Fibroblast of skin of left biceps (primary cell): ENCODE data around the gene CCDC32.
"Not testable (repeated sequence)": the region's sequence is repeated elsewhere in the genome, so short reads cannot be mapped to it uniquely, and the experiment has no call there.

Experiments used
- DNase-seq, 2 experiments: peaks; one replicate each; pipeline ENCODE4 v3.0.0-alpha.2; 2013; ENCODE audit warnings: low read depth in 2 of 2

Gene CCDC32, protein sequence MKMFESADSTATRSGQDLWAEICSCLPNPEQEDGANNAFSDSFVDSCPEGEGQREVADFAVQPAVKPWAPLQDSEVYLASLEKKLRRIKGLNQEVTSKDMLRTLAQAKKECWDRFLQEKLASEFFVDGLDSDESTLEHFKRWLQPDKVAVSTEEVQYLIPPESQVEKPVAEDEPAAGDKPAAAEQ

DNA sequence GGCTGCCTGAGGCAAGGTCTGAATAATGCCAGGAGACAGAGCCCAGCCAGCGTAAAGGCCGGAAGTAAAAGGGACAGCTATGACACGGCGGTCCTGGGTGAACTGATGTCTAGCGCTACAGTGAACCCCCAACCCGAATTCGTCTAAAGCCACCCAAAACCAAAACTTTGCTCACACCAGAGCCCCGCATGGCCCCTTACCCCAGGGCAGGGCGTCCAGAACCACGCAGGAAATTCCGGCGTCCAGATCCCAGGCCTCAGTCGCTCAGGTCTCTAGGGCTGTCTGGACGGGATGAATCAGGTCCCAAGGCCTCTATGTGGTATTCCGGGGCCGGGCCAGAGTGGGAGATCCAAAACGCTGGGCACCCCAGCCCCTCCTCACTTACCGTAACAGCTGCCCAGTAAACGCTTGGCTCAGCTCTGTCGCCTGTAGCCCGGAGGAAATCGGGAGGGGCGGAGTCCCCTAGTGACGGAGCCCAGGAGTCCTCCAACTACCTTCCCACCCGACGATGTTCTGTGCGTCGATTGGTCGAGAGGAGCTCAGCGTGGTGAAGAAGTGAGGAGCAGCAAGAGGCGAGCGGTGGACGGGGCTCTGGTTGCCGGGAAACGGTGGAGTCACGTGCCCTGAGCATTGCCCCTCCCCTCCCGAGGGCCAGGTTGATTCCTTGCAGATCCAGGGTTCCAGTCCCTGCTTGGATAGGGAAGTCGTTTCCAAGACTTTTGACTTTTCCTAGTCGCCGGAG lies at the start of gene CCDC32:
CCDC32 (minus strand) TSS at position 452 of the 742 bp plus-strand sequence. CDS start 2,027 bp downstream, outside the sequence.
- DNase-seq: peak; percentile 93 to 94

DNA sequence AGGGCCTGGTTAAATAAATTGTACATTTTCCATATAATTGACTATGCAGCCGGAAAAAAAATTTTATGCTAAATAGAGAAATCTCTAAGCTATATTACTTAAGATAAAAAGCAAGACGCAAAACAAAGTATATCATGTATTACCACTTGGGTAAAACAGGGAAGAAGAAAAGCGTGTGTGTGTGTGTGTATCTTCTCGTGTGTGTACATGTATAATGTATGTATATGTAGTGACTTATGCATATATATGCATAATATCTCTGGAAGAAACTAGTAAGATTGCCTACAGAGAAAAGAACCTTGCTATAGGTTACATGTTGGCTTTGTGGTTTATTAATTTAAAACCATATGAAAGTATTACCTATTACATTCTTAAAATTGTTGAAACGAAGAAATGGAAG lies 48.2 kb upstream of the CCDC32 start:
- DNase-seq: no peak

DNA sequence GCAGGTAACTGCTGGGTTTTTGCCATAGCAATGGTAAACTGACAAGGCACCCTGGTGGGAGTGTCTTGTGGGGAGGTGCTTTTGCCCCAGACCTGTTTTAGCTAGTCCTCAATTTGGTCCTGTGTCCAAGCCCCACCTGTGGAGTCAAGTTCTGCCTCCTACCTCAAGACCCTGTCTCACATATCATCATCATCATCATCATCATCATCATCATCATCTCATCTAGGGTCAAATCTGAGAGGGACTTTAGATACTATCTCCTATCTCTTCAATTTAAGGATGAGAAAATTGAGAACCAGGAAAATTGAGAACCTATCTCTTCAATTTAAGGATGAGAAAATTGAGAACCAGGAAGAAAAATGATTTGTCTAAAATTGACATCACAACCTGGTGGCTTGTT lies 39.1 kb upstream of the CCDC32 start:
- DNase-seq: no peak

DNA sequence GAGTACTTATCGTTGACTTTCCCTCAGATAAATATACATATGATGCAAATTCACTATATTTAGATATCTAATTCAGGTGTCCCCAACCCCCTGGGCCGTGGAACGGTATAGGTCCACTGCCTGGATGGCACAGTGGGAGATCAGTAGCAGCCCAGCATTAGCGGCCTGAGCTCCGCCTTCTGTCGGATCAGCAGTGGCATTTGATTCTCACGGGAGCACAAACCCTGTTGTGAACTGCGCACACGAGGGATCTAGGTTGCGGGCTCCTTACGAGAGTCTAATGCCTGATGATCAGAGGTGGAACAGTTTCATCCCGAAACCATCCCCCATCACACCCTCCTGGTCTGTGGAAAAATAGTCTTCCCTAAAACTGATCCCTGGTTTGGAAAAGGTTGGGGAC lies 36.1 kb upstream of the CCDC32 start:
- no peak for DNase-seq

DNA sequence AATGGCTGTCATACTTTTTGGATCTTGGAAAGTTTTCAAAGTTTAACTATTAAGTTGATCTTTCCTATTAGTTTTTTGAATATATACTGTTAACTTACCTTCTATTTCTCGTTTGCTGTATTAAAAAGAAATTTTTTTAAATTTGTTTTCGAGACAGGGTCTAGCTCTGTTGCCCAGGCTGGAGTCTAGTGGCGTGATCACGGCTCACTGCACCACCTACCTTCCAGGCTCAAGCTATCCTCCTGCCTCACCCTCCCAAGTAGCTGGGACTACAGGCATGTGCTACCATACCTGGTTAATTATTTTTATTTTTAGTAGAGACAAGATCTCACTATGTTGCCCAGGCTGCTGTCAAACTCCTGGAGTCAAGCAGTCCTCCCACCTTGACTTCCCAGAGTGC lies 33.8 kb upstream of the CCDC32 start:
- DNase-seq: no peak

DNA sequence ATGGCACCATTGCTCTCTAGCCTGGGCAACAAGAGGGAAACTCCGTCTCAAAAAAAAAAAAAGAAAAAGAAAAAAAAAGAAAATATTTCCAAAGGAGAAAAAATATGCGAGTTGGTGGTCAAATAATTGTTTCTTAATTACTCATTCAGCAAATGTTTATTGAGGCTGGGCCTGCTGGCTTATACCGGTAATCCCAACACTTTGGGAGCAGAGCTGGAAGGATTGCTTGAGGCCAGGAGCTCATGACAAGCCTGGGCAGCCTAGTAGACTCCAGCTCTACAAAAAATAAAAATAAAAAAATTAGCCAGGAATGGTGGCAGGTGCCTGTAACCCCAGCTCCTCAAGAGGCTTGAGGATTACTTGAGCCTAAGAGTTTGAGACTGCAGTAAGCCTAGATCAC lies 33.3 kb upstream of the CCDC32 start:
- DNase-seq: no peak

DNA sequence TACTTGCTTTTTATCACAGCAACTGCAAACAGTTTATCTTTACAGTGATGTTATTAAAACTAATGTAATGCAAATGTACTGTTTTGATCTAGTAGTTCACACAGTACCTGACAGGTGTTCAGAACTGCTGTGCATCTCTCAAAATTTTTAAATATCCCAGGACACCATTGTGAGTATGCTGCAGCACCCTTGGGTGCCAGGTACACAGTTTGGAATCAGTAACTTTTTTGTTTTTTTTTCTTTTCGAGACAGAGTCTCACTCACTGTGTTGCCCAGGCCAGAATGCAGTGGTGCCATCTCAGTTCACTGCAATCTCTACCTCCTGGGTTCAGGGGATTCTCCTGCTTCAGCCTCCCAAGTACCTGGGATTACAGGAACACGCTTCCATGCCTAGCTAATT lies 32.2 kb upstream of the CCDC32 start:
- no peak for DNase-seq

DNA sequence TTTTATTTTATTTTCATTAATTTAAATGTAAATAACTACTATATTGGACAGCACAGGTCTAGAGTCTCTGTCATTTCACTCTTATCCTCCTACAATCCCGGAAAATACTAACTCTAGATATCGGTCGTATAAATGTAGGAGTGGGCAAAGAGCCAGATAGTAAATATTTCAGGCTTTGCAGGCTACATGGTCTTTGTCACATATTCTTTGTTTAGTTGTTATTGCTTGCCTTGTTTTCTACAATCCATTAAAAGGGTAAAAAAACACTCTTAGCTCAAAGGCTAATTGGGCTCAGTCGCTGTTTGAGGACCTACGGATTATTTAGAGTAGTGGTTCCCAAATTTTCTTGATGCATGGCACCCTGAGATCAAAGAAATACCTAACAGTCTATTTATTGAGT lies 30.9 kb upstream of the CCDC32 start:
- DNase-seq: no peak

DNA sequence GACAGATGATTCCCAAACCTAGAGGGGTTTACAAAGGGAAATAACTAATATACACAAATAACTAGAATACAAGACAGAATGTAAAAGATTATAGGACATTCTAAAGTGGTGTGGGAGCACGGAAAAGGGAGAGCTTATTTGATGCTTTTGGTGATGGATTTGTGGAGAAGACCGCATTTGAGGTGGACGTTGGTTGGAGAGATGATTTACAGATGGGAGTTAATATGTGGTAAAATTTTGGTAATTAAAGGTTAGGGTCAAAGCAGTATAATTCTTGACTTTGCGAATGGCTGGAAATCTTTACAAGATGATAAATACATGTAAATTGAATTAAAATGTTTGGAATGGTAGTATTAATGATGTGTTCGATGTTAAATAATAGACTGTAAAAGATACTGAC lies 30.4 kb upstream of the CCDC32 start:
- no peak for DNase-seq

DNA sequence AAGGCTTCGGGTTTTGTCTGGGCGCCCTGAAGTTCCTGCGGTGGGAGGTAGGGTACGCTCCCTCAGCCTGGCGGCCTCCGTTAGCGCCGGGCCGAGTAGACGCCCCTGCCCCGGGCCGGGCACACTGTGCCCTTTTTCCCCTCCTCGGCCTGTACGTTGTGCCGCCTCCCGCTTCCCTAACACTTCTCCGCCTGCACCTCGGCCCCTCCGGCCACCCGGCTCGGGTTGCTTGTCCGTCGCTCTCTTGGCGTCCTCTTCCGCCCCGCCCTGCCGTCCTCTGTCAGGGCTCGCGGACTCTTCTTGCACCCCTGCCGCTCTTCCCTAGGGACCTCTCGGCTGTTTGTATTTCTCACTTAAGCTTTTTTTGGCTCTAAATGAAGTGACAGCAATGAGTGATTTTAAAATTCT lies 29.6 kb upstream of the CCDC32 start:
- no peak for DNase-seq

DNA sequence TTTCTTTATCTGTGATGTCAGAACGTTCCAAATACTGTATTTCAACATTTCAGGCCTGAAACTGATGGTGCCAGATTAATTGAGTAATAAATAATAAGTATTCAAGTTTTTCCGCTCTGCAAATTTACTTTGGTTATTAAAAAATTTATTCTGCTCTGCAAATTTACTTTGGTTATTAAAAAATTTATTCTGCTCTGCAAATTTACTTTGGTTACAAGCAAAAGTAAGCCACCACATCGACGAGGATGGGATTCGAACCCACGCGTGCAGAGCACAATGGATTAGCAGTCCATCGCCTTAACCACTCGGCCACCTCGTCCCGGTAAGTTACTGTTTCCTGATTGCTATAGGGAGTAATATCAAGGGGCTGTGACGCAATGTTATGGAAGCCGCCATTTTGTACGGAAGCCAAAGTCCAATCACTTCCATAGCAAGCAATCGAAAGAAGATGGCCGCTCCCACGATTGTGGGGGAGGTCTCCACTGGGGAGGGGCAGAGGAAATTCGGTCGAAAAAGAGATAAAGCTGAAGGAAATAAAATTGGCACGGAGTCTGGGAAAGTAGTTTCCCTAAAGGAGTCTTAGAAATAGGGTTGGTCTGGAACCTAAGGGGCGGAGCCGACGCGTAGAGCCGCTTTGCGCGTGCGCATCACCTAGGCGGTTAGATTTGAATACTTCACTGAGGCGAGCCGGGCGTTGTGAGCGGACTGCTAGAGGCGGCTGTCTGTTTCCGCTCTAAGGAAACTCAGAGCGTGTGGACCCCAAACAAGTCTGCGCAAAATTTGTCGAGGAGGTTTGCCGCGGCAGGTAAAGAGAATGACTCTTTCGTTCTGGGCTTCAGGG lies 29.0 kb upstream of the CCDC32 start, which contains the start of gene KNL1:
KNL1 (plus strand) TSS at position 662 of the 841 bp plus-strand sequence. CDS start 8,683 bp downstream, outside the sequence.
- DNase-seq: peak; percentile 90

DNA sequence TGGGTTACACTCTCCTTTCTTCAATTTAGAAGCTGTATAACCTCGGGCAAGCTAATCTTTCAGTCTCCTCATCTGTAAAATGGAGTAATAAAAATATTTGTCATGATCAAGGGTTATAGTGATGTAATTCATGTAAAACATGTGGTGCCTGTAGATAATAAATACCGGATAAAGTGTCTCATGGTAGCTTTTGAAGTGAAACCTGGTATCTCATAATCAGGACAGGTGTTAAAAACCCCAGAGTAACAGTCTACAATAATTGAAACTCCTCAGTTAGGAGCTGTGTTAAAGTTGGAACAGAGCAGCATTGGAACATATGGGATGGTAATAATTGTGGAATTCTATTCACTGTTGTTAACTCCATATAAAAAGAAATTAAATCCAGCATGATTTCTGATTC lies 28.3 kb upstream of the CCDC32 start:
- DNase-seq: no peak

DNA sequence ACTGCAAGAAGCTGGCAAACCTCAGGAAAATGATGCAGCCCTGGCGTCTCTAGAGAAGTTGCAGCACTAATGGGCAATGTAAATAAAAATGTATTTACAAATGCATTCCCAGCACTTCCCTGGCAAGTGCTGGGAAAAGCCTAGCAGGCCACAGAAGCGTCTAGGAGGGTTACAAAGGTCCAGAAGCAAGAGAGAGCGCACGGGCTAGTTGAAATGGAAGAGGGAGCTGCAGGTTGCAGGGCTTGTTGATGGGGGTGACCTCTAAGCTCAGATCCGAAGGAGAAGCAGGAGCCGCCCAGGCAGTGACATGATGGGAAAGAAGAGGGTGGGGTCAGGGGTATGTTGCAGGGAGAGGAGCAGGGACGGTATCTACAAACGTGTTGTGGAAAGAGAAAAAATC lies 26.5 kb upstream of the CCDC32 start:
- no peak for DNase-seq

DNA sequence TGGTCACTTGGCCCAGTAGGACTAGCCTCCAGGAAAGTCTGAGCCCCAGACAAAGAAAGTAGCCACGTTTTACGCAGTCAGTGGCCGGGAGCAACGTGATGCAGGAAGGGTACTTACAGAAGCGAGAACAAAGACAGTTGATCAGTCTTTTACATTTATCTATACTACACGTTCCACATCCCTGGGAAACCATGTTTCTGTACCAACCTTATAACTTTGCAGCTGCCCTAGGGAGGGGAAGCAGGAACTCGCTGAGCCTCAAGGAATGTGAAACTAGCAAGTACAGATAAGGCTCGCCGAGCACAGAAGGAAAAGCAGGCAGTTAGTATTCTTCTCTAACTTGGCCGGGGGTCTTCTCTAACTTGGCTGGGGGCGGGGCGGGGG lies 25.8 kb upstream of the CCDC32 start:
- DNase-seq: no peak

DNA sequence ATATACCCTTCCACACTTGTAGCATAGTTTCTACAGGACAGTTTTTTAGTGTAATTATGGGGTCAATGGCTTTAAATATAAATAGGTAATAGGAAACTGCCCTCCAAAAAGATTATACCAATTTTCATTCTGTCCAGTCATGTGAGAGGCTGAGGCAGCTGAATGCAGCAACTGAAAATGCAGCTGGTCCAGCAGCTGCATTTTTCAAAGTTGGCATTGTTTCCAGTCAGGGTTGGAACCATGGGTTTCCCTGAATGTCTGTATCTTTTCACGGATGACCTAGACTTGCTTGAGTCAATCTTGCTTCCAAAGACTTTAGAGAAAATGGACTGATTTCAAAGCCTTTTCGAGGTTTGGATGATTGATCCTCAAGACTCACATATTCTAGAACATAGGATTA lies 19.3 kb upstream of the CCDC32 start:
- no peak for DNase-seq

DNA sequence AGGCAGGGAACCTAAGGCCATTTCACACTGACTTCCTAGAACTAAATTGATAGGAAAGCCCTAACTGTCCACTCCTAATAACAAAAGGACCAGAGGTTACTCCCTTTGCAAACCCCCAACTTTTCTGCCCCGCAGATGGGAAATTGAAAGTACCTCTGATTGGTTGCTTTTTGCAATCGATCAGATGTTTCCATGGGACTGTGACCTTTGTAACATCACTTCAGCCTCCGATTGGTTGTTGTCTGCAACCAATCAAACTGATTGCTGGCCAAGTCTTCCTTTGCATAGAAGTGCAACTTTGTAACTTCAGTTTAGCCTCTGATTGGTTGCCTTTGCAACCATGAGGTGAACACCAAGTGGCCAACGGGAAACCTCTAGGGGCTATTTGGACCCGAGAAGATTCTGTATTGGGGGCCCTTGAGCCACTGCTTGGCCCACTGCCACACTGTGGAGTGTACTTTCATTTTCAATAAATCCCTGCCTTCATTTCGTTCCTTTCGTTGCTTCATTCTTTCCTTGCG lies 17.9 kb upstream of the CCDC32 start:
- DNase-seq: no peak

DNA sequence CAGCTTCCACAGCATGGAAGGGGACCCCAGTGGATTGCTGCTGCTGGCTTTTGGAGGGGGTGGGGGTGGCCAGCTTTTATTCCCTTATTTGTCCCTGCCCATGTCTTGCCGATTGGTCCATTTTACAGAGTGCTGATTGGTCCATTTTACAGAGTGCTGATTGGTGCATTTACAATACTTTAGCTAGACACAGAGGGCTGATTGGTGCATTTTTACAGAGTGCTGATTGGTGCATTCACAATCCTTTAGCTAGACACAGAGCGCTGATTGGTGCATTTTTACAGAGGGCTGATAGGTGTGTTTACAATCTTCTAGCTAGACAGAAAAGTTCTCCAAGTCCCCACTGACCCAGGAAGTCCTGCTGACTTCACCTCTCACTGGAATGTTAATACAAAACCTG lies 17.0 kb upstream of the CCDC32 start:
- DNase-seq: not testable (repeated sequence)

DNA sequence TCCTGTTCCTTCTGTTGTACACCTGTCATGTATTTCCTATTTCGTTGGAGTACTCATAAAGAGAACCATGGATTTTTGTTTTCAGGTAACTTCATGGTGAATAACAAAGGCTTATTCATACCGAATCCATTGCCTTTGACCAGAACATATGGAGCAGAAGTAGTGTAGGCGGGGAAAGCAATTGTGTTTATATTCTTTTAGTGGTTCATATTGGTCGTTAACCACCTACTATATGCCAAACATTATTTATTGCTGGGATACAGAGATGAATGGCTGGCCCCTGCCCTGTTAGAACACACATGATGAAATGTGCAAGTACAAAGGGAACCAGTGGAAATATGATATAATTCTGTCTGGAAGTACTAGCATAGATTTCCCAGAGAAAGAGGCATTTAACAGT lies 14.1 kb upstream of the CCDC32 start:
- no peak for DNase-seq

DNA sequence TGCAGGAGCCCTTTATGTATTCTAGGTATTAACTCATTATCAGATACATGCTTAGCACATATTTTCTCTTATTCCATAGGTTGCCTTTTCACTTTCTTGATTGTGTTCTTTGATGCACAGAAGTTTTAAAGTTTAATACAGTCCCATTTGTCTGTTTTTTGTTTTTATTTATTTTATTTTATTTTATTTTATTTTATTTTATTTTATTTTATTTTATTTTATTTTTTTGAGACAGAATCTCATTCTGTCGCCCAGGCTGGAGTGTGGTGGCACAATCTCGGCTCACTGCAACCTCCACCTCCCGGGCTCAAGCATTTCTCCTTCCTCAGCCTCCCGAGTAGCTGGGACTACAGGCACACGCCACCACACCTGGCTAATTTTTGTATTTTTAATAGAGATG lies 12.1 kb upstream of the CCDC32 start:
- DNase-seq: not testable (repeated sequence)

DNA sequence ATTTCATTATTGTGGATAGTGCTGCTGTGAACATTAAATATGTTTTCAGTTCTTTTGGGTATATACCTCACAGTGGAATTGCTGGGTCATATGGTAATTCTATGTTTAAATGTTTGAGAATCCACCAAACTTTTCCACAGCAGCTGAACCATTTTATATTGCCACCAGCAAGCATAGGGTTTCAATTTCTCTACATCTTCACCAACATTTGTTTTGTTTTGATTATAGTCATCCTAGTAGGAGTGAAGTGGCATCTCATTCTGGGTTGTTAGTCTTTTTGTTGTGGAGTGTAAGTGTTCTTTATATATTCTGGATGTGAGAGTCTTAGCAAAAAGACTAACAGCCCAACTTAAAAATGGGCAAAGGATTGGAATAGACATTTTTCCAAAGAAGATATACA lies 10.3 kb upstream of the CCDC32 start:
- no peak for DNase-seq

DNA sequence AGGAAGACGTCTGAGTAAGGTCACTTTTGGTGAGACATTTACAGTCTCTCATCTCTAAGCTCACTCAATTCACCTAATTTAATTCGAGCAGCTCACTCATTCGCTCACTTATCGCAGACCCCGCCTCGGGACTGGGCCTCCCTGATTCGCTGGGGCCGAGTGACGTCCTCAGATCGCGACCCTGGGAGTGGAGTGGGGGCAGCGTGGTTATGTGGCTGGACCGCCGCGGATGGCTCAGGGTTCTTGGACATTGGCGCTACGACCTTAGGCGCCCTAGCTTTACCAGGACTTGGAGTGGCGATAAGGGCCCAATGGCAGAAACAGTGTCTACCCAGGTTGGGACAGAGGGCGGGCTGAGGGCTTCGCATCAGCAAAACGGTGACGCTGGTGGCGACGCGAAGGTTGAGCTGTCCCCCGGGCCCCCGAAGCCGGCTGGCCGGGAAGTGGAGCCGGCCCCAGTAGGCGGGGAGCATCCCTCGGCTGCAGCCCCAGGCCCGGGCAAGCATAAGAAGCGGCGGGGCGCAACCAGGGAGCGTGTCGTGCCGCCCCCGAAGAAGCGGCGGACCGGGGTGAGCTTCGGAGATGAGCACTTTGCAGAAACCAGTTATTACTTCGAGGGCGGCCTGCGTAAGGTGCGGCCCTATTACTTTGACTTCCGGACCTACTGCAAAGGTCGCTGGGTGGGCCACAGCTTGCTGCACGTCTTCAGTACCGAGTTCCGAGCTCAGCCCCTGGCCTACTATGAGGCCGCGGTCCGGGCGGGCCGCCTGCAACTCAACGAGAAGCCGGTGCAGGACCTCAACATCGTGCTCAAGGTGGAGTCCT lies 4.5 kb upstream of the CCDC32 start, which contains the start of gene RPUSD2:
RPUSD2 (plus strand) TSS at position 171 of the 825 bp plus-strand sequence; CDS start at position 210, 39 bp downstream.
- peak; percentile 70 to 72 for DNase-seq
